SK-N-SH (cell line): ENCODE results near the gene TRPT1. TPM values are rescaled to one million over a fixed set of nuclear protein-coding genes. Genes with fewer than 3 reads are reported as not detected.

ENCODE experiments used
- CTCF ChIA-PET: fragments of 300-600, 350-600 bp; formaldehyde crosslinking; extraction: SDS; loops from one replicate; lab custom pipeline; 2021; lab: Yijun Ruan, JAX
- POLR2A ChIA-PET: fragments of 350-600 bp; sonication (Branson Sonifier 250); formaldehyde crosslinking; extraction: SDS; loops from one replicate; lab custom pipeline; 2020; ENCODE audit warnings: antibody characterized with exemption, inconsistent platforms; lab: Yijun Ruan, JAX
- DNase-seq: peaks from one replicate; pipeline ENCODE4 v3.0.0; 2012
- H2AFZ ChIP-seq: fragments of 200-600 bp; sonication (generic); 2 replicates; pipeline ENCODE4 v1.8.1; 2016; ENCODE audit warnings: antibody characterized with exemption, mild to moderate bottlenecking, low read depth
- H3F3A ChIP-seq: fragments of 200-600 bp; sonication (generic); replicated peaks from 2 replicates; pipeline ENCODE3; 2016; ENCODE audit warnings: antibody characterized with exemption, mild to moderate bottlenecking; ENCODE audit not compliant: insufficient read depth
- H3K27ac ChIP-seq, 2 experiments: fragments of 200-500 bp in 1 of 2; fragments of 200-600 bp in 1 of 2; sonication (Bioruptor generic) in 1 of 2; sonication (generic), shearing (Covaris generic) in 1 of 2; 2 replicates each; pipeline versions ENCODE4 v1.5.1 to v1.6.1; 2014 to 2016; ENCODE audit warnings: low read depth in 2 of 2, inconsistent platforms in 1 of 2, low read length in 1 of 2, mild to moderate bottlenecking in 1 of 2, mixed read lengths in 1 of 2
- H3K27me3 ChIP-seq: fragments of 200-600 bp; sonication (generic), shearing (Covaris generic); 2 replicates; pipeline ENCODE4 v1.6.1; 2016; ENCODE audit warnings: mixed run types; ENCODE audit not compliant: insufficient read depth
- H3K36me3 ChIP-seq, 2 experiments: fragments of 200-500 bp in 1 of 2; fragments of 200-600 bp in 1 of 2; sonication (Bioruptor generic) in 1 of 2; sonication (generic) in 1 of 2; replicated peaks in 1 of 2; 2 replicates each; pipeline versions ENCODE3 to v1.5.1; 2014 to 2016; ENCODE audit warnings: low read length in 1 of 2, mild to moderate bottlenecking in 1 of 2; ENCODE audit not compliant: insufficient read depth in 2 of 2, control insufficient read depth in 1 of 2
- H3K4me1 ChIP-seq, 2 experiments: fragments of 200-500 bp in 1 of 2; fragments of 200-600 bp in 1 of 2; sonication (Bioruptor generic) in 1 of 2; sonication (generic), shearing (Covaris generic) in 1 of 2; 2 replicates each; pipeline versions ENCODE4 v1.5.1 to v1.6.1; 2014 to 2016; ENCODE audit warnings: low read depth in 1 of 2, low read length in 1 of 2, mixed run types in 1 of 2; ENCODE audit not compliant: insufficient read depth in 2 of 2, control insufficient read depth in 1 of 2
- H3K4me2 ChIP-seq: fragments of 200-600 bp; sonication (generic), shearing (Covaris generic); 2 replicates; pipeline ENCODE4 v1.6.1; 2017; ENCODE audit warnings: mixed run types
- H3K4me3 ChIP-seq, 2 experiments: fragments of 200-500 bp in 1 of 2; fragments of 200-600 bp in 1 of 2; sonication (Bioruptor generic) in 1 of 2; sonication (generic), shearing (Covaris generic) in 1 of 2; 2 replicates each; pipeline versions ENCODE4 v1.5.1 to v1.8.1; 2014 to 2016; ENCODE audit warnings: low read depth in 2 of 2, inconsistent platforms in 1 of 2, low read length in 1 of 2, mild to moderate bottlenecking in 1 of 2, mixed read lengths in 1 of 2, moderate library complexity in 1 of 2
- H3K79me2 ChIP-seq: fragments of 200-600 bp; sonication (generic); 2 replicates; pipeline ENCODE4 v1.8.1; 2017; ENCODE audit warnings: mild to moderate bottlenecking; ENCODE audit not compliant: insufficient read depth
- H3K9ac ChIP-seq: fragments of 200-600 bp; sonication (generic); 2 replicates; pipeline ENCODE4 v1.6.1; 2017; ENCODE audit warnings: mixed run types
- H3K9me2 ChIP-seq: fragments of 200-600 bp; sonication (generic); 2 replicates; pipeline ENCODE4 v1.6.1; 2017; ENCODE audit warnings: mixed run types
- H3K9me3 ChIP-seq: fragments of 200-600 bp; sonication (generic); 2 replicates; pipeline ENCODE4 v1.6.1; 2017; ENCODE audit warnings: mixed run types, mild to moderate bottlenecking, moderate library complexity
- H4K20me1 ChIP-seq: fragments of 200-600 bp; sonication (generic); 2 replicates; pipeline ENCODE4 v1.6.1; 2017; ENCODE audit warnings: mild to moderate bottlenecking, mixed run types; ENCODE audit not compliant: insufficient read depth
- CHD2 ChIP-seq: fragments of 150-350 bp; IDR thresholded peaks from 2 replicates; pipeline ENCODE4 v1.6.1; 2018; ENCODE audit warnings: low read length; ENCODE audit not compliant: partially characterized antibody
- ELF1 ChIP-seq: IDR thresholded peaks from 2 replicates; pipeline ENCODE4 v1.4.0; 2012
- EP300 ChIP-seq, 2 experiments: IDR thresholded peaks; 2 replicates each; pipeline versions ENCODE4 v1.4.0 to v1.6.1; 2012; ENCODE audit warnings: borderline replicate concordance in 1 of 2, low read depth in 1 of 2, low read length in 1 of 2
- FOSL2 ChIP-seq: IDR thresholded peaks from 2 replicates; pipeline ENCODE4 v1.4.0; 2012; ENCODE audit warnings: low read depth, mild to moderate bottlenecking, moderate library complexity, borderline replicate concordance
- FOXM1 ChIP-seq: IDR thresholded peaks from 2 replicates; pipeline ENCODE4 v1.4.0; 2012; ENCODE audit warnings: low read depth, mild to moderate bottlenecking
- GATA2 ChIP-seq: sonication (generic); formaldehyde crosslinking; IDR thresholded peaks from 2 replicates; pipeline ENCODE4 v1.5.0; 2020; ENCODE audit warnings: mild to moderate bottlenecking, missing genetic modification reagents
- MEF2A ChIP-seq: IDR thresholded peaks from 2 replicates; pipeline ENCODE4 v1.4.0; 2012; ENCODE audit warnings: low read depth, borderline replicate concordance
- MXI1 ChIP-seq: IDR thresholded peaks from 2 replicates; pipeline ENCODE4 v1.6.1; 2012; ENCODE audit warnings: mild to moderate bottlenecking, low read depth, low read length, improper control_type of control experiment
- NFIC ChIP-seq: IDR thresholded peaks from 2 replicates; pipeline ENCODE4 v1.4.0; 2012; ENCODE audit warnings: borderline replicate concordance
- NRF1 ChIP-seq: IDR thresholded peaks from 2 replicates; pipeline ENCODE4 v1.6.1; 2012; ENCODE audit warnings: low read depth, mild to moderate bottlenecking, low read length
- RXRA ChIP-seq: IDR thresholded peaks from 2 replicates; pipeline ENCODE4 v1.4.0; 2012; ENCODE audit warnings: low read depth, mild to moderate bottlenecking, borderline replicate concordance
- SMC3 ChIP-seq: IDR thresholded peaks from 2 replicates; pipeline ENCODE4 v1.6.1; 2012; ENCODE audit warnings: low read depth, low read length, improper control_type of control experiment
- TAF1 ChIP-seq: IDR thresholded peaks from 2 replicates; pipeline ENCODE4 v1.6.1; 2012; ENCODE audit warnings: low read depth, mild to moderate bottlenecking, low read length, moderate library complexity, borderline replicate concordance
- TCF12 ChIP-seq: IDR thresholded peaks from 2 replicates; pipeline ENCODE4 v1.4.0; 2012
- WGBS: methylation state at CpG from one replicate; pipeline ENCODE4 v1.1.6; 2017; ENCODE audit warnings: low lambda C conversion rate; 5-methylcytosine and 5-hydroxymethylcytosine counted together
- polyA plus RNA-seq, 3 experiments: library from polyadenylated mRNA; depleted of rRNA; stranded (reverse); fragments of >200 nt; gene quantifications; 2 replicates each; pipeline ENCODE4 v1.2.3, GENCODE V29; 2012
- TF ChIP-seq, protein P1 (sequence below): IDR thresholded peaks from 2 replicates; pipeline ENCODE4; 2012
- TF ChIP-seq, protein P2 (sequence below): IDR thresholded peaks from 2 replicates; pipeline ENCODE4 v1.4.0; 2012; ENCODE audit warnings: low read depth, borderline replicate concordance
- TF ChIP-seq, protein P3 (sequence below): IDR thresholded peaks from 2 replicates; pipeline ENCODE4 v1.4.0; 2012; ENCODE audit warnings: low read depth, borderline replicate concordance
- TF ChIP-seq, protein P4 (sequence below): fragments of 200-600 bp; sonication (generic); IDR thresholded peaks from 2 replicates; pipeline ENCODE4 v1.6.1; 2017; ENCODE audit warnings: antibody characterized with exemption, mild to moderate bottlenecking, moderate library complexity
- TF ChIP-seq, protein P5 (sequence below): IDR thresholded peaks from 2 replicates; pipeline ENCODE4 v1.6.1; 2012; ENCODE audit warnings: mild to moderate bottlenecking, low read depth, low read length, moderate library complexity

Gene TRPT1
- polyA plus RNA-seq, 1 of the 3 experiments (the other 2 are of a cell fraction), result 62.4 TPM

DNA sequence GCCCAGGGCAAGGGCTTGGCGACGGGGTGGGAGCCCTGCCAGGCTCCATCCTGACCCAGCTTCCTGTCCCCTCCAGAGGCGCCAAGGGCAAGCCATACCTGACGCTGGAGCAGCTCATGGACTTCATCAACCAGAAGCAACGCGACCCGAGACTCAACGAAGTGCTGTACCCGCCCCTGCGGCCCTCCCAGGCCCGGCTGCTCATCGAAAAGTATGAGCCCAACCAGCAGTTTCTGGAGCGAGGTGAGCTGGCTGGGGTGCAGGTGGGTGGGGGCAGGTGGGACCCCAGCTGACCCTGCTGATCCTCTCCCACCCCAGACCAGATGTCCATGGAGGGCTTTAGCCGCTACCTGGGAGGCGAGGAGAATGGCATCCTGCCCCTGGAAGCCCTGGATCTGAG lies 30.3 kb upstream of the TRPT1 start (continued):
- TF ChIP-seq, protein P1, sequence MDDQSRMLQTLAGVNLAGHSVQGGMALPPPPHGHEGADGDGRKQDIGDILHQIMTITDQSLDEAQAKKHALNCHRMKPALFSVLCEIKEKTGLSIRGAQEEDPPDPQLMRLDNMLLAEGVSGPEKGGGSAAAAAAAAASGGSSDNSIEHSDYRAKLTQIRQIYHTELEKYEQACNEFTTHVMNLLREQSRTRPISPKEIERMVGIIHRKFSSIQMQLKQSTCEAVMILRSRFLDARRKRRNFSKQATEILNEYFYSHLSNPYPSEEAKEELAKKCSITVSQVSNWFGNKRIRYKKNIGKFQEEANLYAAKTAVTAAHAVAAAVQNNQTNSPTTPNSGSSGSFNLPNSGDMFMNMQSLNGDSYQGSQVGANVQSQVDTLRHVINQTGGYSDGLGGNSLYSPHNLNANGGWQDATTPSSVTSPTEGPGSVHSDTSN, result no peak
- TF ChIP-seq RXRA (no peak), NRF1 (no peak), MXI1 (no peak), SMC3 (no peak)
- TF ChIP-seq, protein P2, sequence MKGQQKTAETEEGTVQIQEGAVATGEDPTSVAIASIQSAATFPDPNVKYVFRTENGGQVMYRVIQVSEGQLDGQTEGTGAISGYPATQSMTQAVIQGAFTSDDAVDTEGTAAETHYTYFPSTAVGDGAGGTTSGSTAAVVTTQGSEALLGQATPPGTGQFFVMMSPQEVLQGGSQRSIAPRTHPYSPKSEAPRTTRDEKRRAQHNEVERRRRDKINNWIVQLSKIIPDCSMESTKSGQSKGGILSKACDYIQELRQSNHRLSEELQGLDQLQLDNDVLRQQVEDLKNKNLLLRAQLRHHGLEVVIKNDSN, result no peak

DNA sequence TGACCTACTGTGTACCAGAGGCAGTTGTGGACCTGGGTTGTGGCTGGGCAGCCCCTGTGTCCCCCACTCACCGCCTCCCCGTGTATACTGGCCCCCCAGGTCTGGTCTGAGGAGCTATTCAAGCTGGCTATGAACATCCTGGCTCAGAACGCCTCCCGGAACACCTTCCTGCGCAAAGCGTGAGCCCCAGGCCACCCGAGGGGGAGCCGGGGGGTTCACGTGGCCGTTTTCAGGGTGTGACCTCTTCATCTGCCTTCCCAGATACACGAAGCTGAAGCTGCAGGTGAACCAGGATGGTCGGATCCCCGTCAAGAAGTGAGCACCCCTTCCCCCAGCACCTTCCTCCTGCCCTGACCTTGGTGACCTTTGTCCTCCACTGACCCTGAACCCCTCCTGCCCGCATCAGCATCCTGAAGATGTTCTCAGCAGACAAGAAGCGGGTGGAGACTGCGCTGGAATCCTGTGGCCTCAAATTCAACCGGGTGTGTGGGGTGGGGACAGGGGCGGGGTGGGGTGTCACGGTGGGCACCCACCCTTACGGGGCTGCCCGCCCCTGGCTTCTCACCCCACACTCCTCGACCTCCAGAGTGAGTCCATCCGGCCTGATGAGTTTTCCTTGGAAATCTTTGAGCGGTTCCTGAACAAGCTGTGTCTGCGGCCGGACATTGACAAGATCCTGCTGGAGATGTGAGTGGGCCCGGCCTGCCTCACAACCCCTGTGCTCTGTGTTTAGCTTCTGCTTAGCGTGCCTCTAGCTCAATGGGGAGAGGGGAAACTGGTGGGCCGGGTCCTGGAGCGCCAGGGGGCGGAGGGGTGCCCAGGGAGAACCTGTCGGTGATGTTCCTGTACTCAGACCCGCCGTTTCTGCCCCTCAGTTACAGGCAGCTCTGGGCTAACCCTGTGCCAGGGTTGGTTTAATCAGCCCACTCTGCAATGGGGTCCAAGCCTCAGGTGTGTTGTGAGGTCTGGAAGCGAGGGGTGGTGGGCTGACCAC lies 29.4 kb upstream of the TRPT1 start:
- ChIA-PET CTCF (interaction anchor here (0.7 to 1.5 kb wide), 3 partner anchors 11 to 49 kb away, joined by 3 to 4 read pairs (median 4); no protein-coding TSS in a partner anchor), POLR2A (interaction anchor here (0.5 to 1.0 kb wide), 2 partner anchors 9 to 11 kb away, joined by 3 to 4 read pairs; no protein-coding TSS in a partner anchor)
- H3K9me2 ChIP-seq, result no peaks in the 10 kb centered on the region

More for the DNA sequence above, 29.4 kb upstream of the TRPT1 start:
- Histone ChIP-seq H3F3A (peaks cover 3% of the 10 kb centered on the region), H3K27ac (no peak overlapping the region), H4K20me1 (peaks cover 14% of the 10 kb centered on the region), H3K4me3 (no peak overlapping the region), H2AFZ (no peak overlapping the region), H3K4me1 (peaks cover 10 to 23% of the 10 kb centered on the region in 2 experiments; a peak in 2 of 4 replicates), H3K79me2 (peaks cover 30% of the 10 kb centered on the region), H3K4me2 (no peak overlapping the region), H3K27me3 (no peaks in the 10 kb centered on the region), H3K9ac (no peak overlapping the region), H3K36me3 (peaks cover 20 to 34% of the 10 kb centered on the region in 2 experiments), H3K9me3 (no peaks in the 10 kb centered on the region)
- TF ChIP-seq TCF12 (no peak), RXRA (no peak), FOSL2 (no peak), CHD2 (no peak), FOXM1 (no peak), MEF2A (no peak), EP300 (IDR thresholded peaks at IDR 0.05; ENCODE audit: borderline replicate concordance in 1 of 2, low read depth in 1 of 2, low read length in 1 of 2) (no peak), GATA2 (CRISPR knock-in tag) (no peak), TAF1 (no peak), NFIC (no peak), ELF1 (no peak)
- TF ChIP-seq, protein P3, sequence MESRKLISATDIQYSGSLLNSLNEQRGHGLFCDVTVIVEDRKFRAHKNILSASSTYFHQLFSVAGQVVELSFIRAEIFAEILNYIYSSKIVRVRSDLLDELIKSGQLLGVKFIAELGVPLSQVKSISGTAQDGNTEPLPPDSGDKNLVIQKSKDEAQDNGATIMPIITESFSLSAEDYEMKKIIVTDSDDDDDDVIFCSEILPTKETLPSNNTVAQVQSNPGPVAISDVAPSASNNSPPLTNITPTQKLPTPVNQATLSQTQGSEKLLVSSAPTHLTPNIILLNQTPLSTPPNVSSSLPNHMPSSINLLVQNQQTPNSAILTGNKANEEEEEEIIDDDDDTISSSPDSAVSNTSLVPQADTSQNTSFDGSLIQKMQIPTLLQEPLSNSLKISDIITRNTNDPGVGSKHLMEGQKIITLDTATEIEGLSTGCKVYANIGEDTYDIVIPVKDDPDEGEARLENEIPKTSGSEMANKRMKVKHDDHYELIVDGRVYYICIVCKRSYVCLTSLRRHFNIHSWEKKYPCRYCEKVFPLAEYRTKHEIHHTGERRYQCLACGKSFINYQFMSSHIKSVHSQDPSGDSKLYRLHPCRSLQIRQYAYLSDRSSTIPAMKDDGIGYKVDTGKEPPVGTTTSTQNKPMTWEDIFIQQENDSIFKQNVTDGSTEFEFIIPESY, result no peak
- TF ChIP-seq, protein P4, sequence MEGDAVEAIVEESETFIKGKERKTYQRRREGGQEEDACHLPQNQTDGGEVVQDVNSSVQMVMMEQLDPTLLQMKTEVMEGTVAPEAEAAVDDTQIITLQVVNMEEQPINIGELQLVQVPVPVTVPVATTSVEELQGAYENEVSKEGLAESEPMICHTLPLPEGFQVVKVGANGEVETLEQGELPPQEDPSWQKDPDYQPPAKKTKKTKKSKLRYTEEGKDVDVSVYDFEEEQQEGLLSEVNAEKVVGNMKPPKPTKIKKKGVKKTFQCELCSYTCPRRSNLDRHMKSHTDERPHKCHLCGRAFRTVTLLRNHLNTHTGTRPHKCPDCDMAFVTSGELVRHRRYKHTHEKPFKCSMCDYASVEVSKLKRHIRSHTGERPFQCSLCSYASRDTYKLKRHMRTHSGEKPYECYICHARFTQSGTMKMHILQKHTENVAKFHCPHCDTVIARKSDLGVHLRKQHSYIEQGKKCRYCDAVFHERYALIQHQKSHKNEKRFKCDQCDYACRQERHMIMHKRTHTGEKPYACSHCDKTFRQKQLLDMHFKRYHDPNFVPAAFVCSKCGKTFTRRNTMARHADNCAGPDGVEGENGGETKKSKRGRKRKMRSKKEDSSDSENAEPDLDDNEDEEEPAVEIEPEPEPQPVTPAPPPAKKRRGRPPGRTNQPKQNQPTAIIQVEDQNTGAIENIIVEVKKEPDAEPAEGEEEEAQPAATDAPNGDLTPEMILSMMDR, result no peak
- TF ChIP-seq, protein P5, sequence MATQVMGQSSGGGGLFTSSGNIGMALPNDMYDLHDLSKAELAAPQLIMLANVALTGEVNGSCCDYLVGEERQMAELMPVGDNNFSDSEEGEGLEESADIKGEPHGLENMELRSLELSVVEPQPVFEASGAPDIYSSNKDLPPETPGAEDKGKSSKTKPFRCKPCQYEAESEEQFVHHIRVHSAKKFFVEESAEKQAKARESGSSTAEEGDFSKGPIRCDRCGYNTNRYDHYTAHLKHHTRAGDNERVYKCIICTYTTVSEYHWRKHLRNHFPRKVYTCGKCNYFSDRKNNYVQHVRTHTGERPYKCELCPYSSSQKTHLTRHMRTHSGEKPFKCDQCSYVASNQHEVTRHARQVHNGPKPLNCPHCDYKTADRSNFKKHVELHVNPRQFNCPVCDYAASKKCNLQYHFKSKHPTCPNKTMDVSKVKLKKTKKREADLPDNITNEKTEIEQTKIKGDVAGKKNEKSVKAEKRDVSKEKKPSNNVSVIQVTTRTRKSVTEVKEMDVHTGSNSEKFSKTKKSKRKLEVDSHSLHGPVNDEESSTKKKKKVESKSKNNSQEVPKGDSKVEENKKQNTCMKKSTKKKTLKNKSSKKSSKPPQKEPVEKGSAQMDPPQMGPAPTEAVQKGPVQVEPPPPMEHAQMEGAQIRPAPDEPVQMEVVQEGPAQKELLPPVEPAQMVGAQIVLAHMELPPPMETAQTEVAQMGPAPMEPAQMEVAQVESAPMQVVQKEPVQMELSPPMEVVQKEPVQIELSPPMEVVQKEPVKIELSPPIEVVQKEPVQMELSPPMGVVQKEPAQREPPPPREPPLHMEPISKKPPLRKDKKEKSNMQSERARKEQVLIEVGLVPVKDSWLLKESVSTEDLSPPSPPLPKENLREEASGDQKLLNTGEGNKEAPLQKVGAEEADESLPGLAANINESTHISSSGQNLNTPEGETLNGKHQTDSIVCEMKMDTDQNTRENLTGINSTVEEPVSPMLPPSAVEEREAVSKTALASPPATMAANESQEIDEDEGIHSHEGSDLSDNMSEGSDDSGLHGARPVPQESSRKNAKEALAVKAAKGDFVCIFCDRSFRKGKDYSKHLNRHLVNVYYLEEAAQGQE, result no peak
- DNase-seq, result peak; percentile 16
- 97% methylated on average over 13 of the region's 35 CpGs for WGBS
